Fibroblast of peridontal ligament (primary cell): ENCODE data around the gene TOLLIP.
A peak's percentile ranks its signal among the peaks of the same experiment; 100 is the strongest.

Experiments
- DNase-seq: peaks from one replicate; pipeline ENCODE4 v3.0.0-alpha.2; 2010; ENCODE audit errors: extremely low read depth

Gene TOLLIP

DNA sequence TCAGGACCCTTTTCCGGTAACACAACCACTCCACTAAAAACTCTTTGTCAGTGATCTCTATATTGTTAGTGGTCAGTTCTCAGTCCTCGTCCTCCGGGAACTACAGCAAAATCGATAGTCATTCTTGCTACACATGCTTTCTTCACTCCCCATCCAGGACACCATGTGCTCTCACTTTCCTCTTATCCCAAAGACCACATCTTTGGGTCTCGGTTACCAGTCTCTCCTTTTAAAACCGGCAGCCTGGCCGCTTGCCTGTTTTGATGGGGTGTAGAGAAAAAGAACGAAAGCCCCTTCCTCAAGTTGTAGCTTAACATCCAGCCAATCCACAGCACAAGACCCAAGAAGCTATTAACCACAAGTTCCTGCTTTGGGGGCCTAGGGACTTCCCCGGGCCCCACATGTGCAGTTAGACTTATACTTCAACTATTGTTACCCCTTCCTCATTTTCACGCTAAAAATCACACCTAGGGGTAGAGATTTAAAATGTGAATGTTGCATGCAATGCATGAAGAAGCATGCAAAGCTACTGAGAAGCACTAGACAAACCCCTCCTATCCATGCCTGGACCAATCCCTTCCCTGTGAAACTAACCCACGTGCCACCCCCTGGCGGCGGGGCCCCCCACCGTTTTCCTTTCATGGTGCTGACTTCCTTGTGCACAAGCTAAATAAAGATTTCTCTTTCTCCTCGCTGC is 1.5 kb upstream of the TOLLIP start:
- no peak for DNase-seq

DNA sequence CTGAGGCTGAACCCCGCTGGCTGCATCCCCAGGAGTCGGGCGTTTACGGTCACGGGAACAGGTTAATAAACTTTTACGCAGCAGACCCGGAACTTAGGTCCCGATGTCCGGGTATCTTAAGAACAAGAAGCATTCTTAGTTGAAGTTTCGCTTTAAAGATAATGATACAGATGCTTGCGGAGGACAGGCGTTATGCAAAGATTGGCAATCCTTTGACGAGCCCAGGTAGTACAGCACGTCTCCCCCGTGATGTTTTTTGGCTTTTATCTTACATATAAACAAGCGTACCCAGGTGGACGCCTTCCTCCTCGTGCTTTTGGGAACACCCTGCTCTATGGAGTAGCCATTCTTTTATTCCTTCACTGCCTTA is 871 bp upstream of the TOLLIP start:
- peak; percentile 7 for DNase-seq

DNA sequence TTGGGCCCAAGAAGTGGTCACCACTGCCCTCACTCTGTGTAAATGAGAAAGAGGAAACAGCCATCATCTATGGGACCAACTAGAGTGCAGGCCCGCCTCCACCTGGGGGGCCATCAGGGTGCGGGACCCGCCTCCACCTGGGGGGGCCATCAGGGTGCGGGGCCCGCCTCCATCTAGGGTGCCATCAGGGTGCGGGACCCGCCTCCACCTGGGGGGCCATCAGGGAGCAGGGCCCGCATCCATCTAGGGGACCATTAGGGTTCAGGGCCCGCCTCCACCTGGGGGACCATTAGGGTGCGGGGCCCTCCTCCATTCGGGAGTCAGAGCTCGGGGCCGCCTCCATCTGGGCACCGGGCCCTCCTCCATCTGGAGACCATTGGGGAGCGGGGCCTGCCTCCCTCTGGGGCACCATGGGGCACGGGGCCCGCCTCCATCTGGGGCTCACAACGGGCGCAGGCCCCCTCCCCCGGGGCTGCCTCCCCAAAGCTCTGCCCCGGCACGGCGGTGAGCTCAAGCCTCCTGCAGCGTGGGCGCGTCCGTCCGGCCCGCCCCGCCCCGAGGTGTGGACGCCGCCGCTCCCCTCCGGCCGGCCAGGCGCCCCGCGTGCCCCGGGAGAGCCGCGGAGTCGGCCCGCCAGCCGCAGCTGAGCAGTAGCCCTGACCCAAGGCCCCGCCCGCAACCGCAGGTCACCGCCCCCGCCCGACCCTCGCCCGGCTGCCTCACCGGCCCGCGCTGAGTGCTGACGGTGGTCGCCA is 512 bp downstream of the TOLLIP start:
- no peak for DNase-seq

DNA sequence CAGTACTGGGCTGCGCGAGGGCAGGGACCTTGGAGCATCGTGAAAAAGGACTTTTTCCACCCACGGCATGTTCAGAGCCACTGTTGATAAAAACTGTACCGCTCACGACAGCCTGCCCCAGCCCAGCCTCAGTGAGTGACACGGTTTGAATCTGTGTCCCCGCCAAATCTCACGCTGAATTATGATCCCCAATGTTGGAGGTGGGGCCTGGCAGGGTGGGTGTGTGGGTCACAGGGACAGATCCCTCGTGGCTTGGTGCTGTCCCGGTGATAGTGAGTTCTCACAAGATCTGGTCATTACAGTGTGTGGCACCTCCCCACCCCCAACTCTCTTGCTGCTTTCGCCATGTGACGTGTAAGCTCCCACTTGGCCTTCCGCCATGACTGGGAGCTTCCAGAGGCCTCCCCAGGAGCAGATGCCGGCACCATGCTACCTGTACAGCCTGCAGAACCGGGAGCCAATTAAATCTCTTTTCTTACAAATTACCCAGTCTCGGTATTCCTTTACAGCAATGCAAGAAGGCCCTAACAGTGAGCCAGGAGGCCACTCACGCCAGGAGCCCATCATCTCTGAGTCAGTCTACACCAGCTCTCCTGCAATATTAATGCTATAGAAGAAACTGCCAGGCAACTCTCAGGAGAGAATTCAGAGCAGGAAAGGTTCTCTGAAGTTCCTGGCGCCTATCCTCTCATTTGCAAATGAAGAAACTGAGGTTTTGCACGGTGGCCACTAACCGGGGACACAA is 1.3 kb downstream of the TOLLIP start:
- peak; percentile 26 for DNase-seq

DNA sequence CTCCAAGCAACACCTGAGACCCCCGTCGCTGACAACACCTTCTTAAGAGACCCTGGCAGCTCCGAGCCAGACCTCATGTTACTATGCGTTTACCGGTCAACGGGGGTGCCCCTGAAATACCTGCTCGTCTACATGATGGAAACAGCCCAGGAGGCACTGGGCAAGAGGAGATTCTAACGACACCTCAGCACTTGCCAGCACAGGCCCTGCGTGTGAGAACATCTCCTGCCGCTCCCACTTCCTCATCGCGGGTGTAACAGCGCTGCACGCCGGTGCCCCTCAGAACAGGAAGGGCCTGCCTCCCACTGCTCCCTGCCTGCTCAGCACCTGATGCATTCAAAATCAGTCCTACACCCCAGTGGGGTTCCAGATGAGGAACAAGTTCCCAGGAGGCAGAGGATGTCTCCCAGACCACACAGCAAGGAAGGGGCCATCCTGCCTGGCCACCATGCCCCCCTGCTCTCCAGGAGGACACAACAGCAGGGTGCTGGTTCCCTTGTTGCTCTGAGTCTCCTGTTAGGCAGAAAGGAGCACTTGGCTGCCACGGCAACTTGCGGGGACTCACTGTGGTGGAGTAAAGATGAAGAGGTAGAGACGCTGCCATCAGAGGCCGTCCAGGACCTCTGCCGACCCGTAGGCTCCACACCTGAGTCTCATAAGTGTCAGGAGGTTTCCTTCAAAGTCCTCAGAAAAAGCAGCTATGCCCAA is 2.1 kb downstream of the TOLLIP start:
- no peak for DNase-seq

DNA sequence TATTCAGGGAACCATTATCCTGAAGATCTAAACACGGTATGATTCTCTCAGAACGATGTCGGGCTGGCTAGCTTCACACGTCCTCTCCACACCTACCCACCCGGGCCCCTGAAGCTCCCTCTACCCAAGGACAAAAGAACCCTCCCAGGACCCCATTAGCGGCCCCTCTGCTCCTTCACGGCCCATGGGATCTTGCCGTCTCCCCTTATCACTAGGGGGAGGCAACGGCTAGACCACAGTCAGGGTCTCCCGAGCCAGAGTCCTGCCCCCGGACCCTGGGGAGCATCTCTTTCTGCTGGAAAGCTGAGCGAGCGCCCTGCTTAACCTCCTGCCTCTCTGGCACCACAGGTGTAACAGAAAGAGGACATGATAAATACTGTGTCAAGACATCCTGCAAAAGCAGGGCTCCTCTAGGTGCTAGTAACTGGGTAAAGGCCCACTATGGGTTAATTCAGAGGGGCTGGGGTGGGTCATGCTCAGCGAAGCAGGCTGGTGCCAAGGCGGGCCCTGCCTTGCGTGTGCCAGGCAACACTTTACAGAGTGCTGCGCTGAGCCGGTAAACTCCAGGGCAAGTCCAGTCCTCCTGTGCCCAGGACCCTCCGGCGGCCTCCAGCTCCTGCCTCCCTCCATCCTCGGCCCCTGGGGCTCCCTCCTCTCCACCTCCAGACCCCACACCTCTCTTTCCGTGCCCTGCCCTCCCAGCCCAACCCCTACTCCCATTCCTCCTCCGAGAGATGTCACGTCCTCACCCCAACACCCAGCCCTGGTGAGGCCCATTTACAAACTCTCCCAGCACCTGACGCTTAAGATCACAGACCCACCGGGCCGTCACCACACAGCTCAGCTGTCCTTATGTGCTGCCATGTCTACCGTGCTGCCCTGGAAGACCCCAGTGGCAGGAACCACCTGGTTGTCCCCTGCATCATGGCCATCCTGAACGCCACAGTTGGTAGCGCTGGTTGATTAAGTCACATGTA is 3.0 kb downstream of the TOLLIP start:
- DNase-seq = no peak

DNA sequence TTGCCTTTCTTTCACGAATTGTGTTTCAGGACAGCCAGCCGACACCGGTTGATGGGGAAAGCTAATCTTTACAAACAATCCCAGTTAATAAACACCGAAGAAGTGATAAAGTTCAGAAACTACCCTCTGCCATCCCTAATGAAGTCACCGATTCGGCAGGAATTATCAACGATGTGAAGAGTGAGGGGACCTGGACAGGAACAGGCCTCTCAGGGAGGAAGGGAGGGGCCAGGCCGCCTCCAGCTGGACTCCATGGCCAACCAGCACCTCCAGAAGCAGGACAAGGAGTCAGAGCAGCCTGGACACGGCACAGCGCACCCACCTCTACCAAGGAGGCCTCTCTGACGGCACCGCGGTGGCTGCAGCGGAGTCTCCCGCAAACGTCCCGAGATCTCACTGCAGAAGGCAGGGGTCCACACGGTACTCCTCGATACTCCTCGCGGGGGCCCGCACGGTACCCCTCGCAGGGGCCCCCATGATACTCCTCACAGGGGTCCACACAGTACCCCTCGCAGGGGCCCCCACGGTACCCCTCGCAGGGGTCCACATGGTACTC is 3.9 kb downstream of the TOLLIP start:
- no peak for DNase-seq

DNA sequence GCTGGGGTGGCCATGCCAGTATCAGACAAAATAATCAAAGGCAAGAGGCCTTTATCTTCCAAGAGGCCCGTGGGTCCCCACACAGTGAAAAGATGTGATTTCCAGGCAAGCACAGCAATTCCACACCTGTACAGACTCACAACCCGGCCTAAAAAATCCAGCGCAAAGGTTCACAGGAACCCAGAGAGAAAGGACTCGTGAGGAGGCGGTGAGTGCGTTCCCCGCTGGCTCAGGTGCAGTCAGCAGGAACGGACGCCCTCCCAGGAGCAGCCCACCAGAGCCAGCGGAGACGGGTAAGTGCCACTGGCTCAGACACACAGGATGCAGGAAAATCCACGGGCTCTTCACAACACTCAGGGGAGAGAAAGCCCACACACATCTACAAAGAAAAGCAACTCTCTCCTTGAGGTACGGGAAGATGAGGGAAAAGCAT is 4.4 kb downstream of the TOLLIP start:
- no peak for DNase-seq

DNA sequence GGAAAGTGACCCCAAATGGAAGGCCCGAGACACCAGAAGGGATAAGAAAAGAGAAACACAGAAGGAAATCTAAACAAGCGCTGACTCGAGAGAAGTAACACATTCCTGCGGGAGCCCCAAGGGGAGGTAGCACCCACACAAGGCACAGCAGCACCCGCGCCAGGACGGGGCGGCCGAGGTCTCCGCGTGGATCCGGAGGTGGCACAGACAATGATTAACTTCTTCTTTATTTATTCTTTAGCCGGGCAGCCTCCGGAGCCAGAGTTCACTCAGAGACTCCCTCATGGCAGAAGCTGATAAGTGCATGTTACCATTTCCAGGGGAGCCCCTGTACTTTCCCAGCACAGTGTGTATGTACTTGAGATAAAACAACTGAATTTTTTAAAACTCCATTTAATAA is 5.1 kb downstream of the TOLLIP start:
- no peak for DNase-seq

DNA sequence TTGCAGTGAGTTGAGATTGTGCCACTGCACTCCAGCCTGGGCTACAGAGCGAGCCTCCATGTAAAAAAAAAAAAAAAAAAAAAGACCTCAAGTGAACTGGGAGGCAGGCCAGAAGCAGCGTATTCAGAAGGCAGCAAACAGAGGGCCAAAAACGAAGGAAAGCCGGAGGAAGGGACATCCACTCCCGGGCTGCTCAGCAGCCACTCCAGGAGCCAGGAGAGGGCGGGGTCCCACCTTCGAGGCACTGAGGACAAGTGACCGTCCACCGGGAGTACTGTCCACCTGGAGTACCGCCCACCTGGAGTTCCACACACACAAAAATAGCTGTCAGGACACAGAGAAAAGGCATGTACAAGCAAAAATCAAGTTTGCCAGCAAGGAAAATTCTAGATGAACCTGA is 5.5 kb downstream of the TOLLIP start:
- DNase-seq = no peak

DNA sequence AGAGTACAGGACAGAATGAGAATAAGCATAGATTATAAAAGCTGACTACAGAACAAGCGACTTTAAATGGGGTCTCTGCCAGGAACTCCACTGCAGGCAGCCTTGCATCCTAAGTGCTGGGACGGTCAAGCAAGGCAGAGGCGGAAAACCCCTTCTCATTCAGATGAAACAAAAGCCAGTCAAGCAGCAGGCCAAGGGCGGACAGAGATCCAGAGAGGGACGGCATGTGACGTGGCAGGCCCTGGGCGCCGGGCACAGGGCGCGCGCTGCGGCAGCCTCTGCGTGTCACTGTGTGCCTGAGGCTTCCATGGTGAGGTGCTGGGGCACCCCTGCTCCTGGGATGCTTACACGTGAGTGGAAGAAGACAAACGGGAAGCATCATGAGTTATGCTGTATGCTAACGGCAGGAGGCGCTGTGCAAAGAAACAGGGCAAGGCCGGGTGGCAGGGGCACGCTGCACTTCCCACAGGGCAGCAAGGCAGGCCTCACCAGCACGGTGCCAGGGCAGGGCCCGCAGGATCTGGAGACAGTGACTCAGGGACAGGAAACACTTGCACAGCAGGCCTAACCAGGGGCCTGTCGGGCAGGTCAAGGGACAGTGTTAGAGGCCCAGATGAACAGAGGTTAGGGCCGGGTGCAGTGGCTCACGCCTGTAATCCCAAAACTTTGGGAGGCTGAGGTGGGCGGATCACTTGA is 6.2 kb downstream of the TOLLIP start:
- DNase-seq = no peak

DNA sequence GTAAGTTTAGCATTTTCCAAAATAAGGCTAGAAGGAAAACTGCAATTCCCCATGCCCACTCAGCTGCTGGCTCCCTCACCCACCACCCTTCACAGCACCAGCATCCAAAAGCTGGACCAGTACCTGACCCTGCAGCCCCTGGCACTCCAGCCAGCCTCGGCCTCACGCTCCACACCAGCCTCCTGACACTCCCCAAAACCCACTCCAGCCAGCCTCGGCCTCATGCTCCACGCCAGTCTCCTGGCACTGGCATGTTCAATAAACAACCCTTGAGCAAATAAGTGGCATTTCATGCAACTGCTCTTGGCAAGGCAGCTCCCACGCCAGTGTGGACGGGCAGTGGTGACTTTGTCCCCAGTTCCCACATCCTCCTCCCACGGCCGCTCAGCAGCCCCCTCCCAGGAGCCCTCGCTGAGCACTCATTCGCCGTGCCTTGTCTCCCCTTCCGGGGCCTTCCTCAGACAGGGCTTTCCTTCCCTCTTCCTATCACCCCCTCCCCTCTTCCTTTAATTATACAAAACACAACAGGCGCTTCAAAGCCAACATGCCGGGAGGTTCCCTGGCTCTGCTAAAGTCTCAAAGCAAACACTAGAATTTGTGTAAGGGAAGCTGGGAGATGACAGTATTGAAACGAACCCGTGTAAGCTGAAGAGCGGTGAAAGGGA is 6.8 kb downstream of the TOLLIP start:
- DNase-seq = no peak

DNA sequence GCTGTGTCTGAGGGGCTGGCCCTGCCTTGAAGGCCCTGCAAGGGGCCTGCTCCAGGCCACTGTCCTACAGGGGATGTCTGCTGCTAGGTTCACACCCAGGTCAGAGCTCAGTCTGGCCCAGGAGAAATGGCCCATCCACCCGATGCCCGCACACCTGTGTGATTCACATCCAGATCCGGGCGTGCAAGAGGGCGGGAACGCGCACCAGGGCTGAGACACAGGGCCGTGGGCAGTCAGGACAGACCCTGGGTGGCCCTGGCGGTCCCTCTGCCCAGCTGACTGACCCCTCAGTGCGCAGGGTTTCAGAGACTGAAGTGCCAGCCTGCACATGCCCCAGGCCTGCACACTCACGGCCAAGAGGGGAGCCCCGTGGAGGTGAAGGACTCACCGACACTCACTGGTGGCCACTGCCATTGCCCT is 7.4 kb downstream of the TOLLIP start:
- DNase-seq = no peak

DNA sequence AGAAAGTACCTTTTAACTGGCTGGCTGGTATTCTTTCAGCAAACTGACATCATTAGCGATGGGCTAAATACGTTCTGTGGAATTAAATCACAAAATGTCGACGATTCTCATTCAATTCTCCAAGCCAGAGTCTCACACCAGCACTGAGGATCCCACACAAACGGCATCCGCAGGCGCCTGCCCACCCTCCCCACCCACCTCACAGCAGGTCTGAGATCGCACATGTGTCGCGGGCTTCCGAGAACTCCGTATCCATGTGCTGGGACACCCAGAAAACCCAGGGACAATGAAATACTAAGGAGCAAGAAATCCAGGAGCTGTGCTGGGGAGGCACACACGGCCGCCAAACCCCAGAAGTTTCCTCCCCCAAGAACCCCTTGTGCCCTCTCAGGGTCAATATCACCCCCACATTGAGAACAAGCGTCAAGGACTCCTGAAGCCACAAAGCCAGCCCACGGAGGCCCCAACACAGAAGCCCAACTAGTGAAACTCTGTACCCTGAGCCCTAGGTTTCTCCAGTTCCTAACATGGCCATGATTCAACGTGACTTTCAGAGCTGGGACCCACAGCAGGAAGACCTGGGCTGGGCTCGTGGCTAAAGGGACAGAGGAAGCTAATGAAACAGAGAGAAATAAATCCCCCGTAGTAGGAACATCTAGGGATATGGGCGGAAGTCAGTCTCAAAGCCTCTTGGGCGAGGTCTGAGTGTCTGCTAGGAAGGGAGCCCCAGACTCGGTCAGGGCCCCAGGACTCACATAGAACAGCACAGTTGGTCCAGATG is 8.0 kb downstream of the TOLLIP start:
- DNase-seq = no peak

DNA sequence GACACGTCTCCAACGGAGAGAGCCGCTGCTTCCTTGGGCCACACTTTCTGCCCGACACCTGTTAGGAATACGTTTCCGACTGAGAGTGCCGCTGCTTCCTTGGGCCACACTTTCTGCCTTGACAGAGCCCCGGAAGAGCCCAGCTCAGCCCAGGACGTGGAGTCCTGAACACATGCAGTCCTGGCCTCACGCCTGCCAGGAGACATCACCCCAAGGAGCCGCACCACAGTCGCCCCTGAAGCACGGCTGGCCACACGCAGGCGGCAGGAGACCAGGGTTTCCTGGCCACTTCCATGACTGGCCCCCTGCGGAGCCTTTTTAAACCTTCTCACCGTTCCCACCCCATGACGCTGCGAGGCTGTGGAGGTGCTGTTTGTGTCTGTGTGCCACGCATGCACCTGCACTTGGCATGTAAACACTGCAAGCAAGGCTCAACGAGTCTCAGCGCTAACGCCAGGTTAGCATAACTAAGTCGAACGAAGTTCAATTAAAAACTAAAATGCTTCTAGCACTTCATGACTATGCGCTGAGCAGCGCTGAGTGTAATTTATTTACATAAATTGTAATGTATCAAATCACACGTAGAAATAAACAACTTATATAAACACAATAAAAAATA is 8.8 kb downstream of the TOLLIP start:
- DNase-seq = no peak

DNA sequence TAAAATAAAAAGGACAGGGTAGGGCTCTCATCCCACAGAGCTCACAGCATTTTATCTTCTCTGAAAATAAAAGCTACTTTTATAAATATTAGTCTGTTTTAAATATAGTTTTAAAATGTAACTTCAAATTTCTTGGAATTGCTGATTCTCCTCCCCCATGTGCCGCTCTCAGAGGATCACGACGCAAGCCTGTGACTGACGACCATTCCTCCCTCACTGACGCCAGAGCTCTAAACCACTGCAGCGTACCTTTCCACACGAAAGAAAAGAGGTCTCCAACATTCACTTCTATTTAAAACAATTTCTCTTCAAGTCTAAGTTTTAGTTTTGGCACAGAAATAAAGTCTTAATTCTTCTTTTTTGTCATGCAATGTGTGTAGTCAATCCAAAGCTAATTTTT is 9.3 kb downstream of the TOLLIP start:
- DNase-seq = peak; percentile 8

DNA sequence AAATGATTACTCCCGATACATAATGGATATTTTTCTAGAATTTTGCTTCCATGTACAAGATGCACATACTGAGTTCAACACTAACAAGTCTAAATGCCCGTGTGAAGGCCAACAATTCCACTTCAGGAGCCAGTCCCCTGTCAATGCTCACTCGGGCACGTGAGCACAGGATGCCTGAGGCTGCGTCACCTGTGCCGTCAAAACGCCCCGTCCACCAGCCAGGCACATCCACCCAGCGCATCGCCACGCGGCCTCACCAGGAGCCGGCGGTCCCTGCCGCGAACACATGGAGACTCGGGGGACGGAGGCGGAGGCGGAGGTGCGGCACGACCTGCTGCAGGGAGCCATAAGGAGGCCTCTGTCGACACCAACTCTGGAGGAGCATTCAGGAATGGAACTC is 9.8 kb downstream of the TOLLIP start:
- DNase-seq = no peak
